HG03039 (cell line): ENCODE measurements around the gene TSPOAP1.

Experiments
- ATAC-seq: cut with Tn5 transposase; IDR thresholded peaks from one replicate; pipeline ENCODE4 v1.9.1; 2021; ENCODE audit warnings: mild to moderate bottlenecking, moderate library complexity; ENCODE audit not compliant: unreplicated experiment

TSPOAP1 gene

DNA sequence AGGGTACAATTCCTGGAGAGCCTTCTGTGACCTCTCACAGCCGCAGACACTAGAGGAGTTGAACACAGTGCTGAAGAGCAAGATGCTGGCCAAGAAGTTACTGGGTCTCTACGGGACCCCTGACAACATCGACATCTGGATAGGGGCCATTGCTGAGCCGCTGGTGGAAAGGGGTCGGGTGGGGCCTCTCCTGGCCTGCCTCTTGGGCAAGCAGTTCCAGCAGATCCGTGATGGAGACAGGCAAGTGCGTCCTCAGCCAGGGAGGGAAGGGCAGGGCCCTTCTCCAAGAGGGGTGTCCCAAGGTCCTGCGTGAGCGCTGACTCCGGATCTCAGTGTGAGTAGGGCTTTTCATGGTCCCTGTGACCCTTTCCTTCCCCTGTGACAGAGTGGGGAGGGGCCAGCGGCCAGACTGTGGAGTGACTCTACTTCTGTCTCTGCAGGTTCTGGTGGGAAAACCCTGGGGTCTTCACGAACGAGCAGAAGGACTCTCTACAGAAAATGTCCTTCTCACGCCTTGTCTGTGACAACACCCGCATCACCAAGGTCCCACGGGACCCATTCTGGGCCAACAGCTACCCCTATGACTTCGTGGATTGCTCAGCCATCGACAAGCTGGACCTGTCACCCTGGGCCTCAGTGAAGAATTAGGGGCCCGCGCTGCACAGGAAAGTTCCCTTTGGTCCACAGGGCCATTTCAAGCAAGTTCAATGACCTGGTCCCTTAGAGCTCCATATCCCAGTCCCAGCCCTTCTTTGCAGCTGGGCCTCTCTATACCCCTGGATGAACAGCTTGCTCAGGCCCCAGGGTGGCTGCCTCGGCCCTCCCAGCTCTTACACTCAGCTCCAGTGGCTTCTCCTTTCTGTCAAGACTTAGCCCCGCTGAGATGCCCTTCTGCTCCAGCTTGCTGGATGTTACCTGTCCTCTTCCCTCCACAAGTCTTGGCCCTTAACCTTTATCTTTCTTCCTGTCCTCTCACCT is 61.0 kb downstream of the TSPOAP1 start:
- no peak for ATAC-seq

DNA sequence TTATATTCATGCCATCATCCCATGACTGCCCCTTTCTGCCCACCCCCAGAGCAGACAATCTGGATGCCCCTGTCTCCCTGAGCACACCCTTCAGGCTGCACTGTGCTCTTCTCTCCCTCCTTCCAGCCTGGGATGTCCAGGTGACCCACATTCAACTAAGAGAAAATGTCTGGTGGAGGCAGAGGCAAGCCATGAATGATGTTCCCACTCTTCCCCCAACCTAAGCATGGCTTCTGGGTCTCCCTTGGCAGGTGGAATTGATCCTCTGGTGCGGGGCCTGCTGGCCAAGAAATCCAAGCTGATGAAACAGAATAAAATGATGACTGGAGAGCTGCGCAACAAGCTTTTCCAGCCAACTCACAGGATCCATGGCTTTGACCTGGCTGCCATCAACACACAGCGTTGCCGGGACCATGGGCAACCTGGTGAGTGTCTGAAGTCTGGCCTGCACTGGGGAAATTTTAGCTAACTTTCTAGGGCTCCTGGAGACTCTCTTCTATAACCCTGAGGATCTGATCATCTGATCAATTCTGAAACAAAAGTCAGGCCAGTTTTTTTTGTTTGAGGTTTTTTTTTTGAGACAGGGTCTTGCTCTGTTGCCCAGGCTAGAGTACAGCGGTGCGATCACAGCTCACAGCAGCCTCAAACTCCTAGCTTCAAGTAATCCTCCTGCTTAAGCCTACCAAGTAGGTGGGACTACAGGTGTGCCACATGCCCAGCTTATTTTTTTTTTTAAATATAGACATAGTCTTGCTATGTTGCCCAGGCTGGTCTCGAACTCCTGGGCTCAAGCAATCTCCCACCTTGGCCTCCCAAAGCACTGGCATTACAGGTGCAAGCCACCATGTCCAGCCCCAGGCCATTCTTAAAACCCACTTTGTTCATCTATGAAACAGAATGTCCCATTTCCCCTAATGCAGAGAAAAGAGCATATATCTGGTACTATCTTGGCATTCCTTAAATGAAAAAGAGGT is 62.4 kb downstream of the TSPOAP1 start:
- ATAC-seq = no peak

DNA sequence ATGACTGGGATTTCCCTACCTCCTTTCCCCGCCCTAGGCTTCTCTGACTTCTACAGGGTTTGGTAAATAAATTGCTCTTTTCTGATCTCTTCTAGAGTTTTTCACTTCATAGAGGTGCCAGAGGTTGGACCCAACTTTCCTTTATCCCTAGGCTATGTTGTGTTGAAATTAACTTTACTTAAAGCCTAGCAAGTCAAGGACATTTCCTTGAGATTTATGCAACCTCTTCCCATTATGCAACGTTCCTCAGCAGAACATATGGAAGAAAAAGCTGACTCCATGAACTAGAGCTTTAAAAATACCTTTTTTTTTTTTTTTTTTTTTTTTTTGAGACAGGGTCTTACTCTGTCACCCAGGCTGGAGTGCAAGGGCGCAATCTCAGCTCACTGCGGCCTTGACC is 63.3 kb downstream of the TSPOAP1 start:
- no peak for ATAC-seq

DNA sequence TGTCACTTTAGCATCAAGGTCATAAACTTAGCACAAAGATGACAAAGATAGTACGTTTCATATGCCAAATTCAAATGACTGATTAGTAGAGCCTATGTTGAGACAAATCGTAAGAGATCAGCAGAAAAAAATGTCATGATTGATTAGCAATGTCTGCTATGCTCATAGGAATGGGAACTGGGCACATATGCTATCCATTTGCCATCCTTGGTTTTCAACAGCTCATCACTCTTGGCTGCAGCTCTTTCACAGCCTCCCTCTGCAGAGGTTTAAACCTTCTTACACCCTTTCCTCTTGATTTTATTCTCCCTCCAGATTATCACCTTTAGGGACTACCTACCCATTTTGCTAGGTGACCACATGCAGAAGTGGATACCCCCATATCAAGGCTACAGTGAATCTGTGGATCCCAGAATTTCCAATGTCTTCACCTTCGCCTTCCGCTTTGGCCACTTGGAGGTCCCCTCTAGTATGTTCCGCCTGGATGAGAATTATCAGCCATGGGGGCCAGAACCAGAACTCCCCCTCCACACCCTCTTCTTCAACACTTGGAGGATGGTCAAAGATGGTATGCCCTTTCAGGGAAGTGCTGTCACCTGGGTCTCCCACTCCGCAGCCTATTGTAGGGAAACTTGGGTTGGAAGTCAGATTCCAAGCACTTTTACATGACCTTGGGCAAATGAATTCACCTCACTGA is 64.0 kb downstream of the TSPOAP1 start:
- ATAC-seq = no peak

DNA sequence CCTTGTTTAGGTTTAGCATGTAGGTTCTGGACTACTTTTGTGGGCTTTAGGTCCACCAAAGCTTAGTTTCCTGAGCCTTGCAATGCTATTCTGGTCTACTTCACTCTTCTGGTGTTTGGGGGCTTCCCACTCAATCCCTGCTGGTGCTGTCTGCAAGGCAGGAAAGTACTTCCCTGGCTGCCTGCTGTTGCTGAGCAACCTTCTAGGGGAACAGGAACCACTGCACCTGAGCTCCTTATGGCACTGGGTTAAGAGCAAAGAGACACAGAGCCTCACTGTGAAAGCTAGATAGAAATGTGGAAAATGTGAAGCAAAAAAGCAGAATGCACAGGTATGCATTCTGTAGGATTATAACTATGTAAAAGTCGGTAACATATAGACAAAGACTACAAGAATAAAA is 64.8 kb downstream of the TSPOAP1 start:
- no peak for ATAC-seq

DNA sequence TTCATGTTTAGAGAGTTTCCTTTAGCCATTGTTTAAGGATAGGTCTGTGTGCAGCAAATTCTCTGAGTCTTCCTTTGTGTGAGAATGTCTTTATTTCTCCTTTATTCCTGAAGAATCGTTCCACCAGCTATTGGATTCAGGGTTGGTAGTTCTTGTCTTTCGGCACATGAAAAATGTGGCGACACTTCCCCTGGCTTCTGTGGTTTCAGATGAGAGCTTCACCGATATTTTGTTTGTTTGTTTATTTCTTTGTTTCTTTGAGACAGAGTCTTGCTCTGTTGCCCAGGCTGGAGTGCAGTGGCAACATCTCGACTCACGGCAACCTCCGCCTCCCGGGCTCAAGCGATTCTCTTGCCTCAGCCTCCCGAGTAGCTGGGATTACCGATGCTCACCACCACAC is 66.4 kb downstream of the TSPOAP1 start:
- ATAC-seq = no peak

DNA sequence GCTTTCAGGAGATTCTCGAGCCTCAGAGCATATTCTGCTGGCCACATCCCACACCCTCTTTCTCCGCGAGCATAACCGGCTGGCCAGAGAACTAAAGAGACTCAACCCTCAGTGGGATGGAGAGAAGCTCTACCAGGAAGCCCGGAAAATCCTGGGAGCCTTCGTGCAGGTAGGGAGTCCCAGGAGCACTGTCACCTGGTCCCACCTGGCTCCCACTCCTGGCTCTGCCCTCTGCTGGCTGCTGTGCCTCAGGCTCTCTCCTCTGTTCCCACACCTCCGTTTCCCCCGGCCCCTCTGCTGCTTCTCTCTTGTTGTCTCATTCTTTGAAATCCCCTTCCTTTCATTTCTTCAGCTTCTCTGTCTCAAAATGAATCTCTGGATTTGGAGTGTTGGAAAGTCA is 73.8 kb downstream of the TSPOAP1 start:
- ATAC-seq = no peak

DNA sequence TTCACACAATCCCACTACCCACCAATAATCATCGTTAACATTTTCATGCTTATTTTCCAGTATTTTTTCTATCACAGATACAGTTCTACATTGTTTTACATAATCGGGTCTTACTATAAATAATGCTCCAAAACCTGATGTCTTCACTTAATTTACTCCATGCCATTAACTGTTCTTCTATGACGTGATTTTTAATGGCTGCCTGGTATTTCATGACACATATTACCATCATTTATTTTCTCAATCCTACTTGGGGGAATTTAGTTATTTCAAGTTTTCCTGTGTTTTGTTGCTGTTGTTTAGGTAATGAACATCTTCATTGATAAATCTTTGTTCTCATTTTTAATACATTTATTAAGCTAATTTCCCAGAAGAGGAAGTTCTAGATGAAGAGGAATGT is 75.5 kb downstream of the TSPOAP1 start:
- no peak for ATAC-seq

DNA sequence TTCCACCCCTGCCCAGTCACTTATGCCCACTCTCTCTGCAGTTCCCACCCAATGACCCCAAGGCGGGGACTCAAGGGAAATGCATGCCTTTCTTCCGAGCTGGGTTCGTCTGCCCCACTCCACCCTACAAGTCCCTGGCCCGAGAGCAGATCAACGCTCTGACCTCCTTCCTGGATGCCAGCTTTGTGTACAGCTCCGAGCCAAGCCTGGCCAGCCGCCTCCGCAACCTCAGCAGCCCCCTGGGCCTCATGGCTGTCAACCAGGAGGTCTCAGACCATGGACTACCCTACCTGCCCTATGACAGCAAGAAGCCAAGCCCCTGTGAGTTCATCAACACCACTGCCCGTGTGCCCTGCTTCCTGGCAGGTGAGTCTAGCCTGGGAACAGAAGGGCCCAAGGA is 76.5 kb downstream of the TSPOAP1 start:
- no peak for ATAC-seq
